Measurements from ENCODE around the gene NFKBIB.

The NFKBIB gene

DNA sequence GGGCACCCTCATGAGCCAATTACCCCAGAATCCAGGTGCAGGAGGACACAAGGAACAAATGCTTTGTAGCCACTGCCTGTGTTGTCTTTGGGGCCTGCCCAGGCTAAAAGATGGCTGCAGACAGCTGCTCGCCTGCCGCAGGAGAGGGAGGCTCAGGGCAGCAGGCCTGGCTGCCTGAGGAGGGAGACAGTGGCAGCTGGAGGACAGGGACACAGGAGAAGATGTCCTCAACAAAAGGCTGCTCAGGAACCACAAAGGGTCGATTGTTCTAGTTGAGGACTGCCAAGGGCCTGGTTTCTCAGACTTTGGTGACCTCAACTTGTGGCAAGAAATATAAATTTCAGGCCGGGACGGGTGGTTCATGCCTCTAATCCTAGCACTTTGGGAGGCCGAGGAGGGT, 8.0 kb upstream of the NFKBIB start:
- Histone ChIP-seq H3K27ac (ENCODE audit: low read depth, low read length, severe bottlenecking) (no peak overlapping the region), H3K4me3 (ENCODE audit: extremely low read depth, insufficient read depth, low read length, poor library complexity, severe bottlenecking) (no peak overlapping the region), H3K9me3 (ENCODE audit: control insufficient read depth, low read length) (no peaks in the 10 kb centered on the region), H3K36me3 (ENCODE audit: control insufficient read depth, insufficient read depth, low read length) (peaks cover 11% of the 10 kb centered on the region), H3K4me1 (ENCODE audit: control insufficient read depth, insufficient read depth, low read length, poor library complexity, severe bottlenecking) (no peaks in the 10 kb centered on the region)
- 83 to 93% methylated on average over 6 of the region's 6 CpGs for WGBS, 2 experiments (ENCODE audit: insufficient coverage in 2 of 2)

DNA sequence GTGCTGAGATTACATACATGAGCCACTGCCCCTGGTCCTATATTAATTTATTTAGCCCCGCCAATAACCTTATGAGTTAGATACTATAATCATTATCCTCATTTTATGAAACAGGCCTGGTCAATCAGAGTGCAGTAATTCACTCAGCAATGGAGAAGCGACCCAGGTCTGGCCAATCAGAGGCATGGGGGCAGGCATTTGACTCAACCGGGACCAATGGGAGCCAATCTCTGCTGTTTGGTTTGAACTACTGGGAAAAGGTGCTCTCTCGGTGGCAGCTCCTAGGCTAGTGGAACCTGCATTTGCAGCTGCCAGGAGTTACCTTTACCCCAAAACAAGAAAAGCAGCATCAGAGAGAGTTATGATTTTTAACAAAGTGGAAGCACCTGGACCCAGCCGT, 6.9 kb upstream of the NFKBIB start:
- WGBS, 2 experiments (ENCODE audit: insufficient coverage in 2 of 2), result 89 to 95% methylated on average over 4 of the region's 5 CpGs
- no peak overlapping the region for H3K4me3 ChIP-seq (ENCODE audit: extremely low read depth, insufficient read depth, low read length, poor library complexity, severe bottlenecking)
- no peaks in the 10 kb centered on the region for H3K4me1 ChIP-seq (ENCODE audit: control insufficient read depth, insufficient read depth, low read length, poor library complexity, severe bottlenecking)
- H3K36me3 ChIP-seq (ENCODE audit: control insufficient read depth, insufficient read depth, low read length), result peaks cover 11% of the 10 kb centered on the region
- no peak overlapping the region for H3K27ac ChIP-seq (ENCODE audit: low read depth, low read length, severe bottlenecking)
- H3K9me3 ChIP-seq (ENCODE audit: control insufficient read depth, low read length), result no peaks in the 10 kb centered on the region

DNA sequence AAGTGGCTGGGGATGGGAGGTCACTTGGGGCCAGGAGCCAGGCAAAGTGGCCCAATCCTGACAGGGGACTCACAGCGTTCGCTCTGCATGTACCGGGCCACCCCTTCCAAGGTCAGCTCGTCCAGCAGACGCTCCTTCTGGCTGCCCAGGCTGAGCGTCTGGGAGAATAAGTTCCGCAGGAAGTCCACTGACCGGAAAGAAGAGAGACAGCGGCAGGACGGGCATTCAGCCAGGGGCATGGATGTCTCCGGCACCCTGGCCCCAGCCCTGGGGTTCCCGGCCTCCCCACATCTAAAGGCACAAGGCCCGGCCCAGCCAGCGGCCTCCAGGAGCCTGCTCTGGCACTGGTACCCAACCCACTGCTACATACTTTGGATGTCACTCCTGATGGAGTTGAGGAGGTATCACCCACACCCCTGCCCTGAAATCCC, 6.4 kb upstream of the NFKBIB start:
- Histone ChIP-seq H3K4me3 (ENCODE audit: extremely low read depth, insufficient read depth, low read length, poor library complexity, severe bottlenecking) (no peak overlapping the region), H3K4me1 (ENCODE audit: control insufficient read depth, insufficient read depth, low read length, poor library complexity, severe bottlenecking) (peaks cover 4% of the 10 kb centered on the region), H3K9me3 (ENCODE audit: control insufficient read depth, low read length) (no peaks in the 10 kb centered on the region), H3K27ac (ENCODE audit: low read depth, low read length, severe bottlenecking) (no peak overlapping the region), H3K36me3 (ENCODE audit: control insufficient read depth, insufficient read depth, low read length) (peaks cover 11% of the 10 kb centered on the region)
- WGBS, 2 experiments (ENCODE audit: insufficient coverage in 2 of 2), result 95 to 96% methylated on average over 11 to 14 of the region's 14 CpGs

DNA sequence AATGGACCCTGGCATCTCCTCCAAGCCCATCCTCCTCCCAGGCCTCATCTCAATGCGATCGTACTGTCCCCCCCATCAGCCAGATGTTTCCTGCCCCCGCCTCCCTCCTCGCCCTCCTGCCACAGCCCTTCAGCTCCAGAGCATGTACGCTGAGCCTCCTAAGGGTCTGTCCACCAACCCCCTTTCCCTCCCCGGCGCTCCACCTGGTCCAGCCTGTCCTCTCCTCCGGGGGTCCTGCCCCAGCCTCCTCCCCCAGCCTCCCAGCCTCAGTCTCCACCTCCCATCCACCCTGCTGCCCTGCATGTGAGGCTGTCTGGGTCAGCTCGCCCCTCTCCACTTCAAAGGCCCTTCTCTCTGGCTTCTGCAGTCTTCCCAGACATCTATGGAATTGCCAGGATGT, 4.8 kb upstream of the NFKBIB start:
- Histone ChIP-seq H3K4me3 (ENCODE audit: extremely low read depth, insufficient read depth, low read length, poor library complexity, severe bottlenecking) (no peak overlapping the region), H3K4me1 (ENCODE audit: control insufficient read depth, insufficient read depth, low read length, poor library complexity, severe bottlenecking) (peaks cover 5% of the 10 kb centered on the region)
- 93% methylated on average over 3 to 4 of the region's 9 CpGs for WGBS, 2 experiments (ENCODE audit: insufficient coverage in 2 of 2)

DNA sequence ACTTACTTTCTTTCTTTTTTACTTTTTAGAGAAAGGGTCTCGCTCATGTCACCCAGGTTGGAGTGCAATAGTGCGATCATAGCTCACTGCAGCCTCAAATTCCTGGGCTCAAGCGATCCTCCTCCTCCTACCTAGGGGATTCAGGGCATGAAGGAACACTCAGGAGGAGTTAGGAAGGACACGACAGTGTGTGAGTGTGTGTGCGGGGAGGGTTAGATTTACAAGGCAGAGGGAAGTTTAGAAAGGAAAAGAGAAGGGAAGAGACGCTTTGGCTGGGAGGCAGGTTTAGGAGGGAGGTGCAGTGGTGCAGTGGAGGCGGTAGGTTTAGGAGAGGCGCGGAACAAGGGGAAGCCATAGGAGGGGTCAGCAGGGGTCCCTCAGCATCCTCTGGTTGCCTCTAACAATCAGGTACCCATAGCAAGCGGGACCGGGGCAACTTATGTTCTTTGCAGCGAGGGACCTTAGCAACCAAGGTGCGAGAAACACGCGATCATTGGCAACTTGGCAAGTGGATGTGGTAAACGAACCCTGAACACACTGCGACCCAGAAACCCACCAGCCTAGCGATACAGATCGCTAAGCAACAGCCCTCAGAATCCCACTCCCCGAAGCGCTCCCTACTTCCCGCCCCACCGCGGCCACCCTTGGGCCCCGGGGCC, 852 bp upstream of the NFKBIB start:
- Histone ChIP-seq H3K4me1 (ENCODE audit: control insufficient read depth, insufficient read depth, low read length, poor library complexity, severe bottlenecking) (peaks cover 17% of the 10 kb centered on the region), H3K36me3 (ENCODE audit: control insufficient read depth, insufficient read depth, low read length) (no peaks in the 10 kb centered on the region), H3K9me3 (ENCODE audit: control insufficient read depth, low read length) (peaks cover 4% of the 10 kb centered on the region), H3K27ac (ENCODE audit: low read depth, low read length, severe bottlenecking) (peak overlapping the region; percentile 24), H3K4me3 (ENCODE audit: extremely low read depth, insufficient read depth, low read length, poor library complexity, severe bottlenecking) (peak overlapping the region; percentile 65)
- WGBS, 2 experiments (ENCODE audit: insufficient coverage in 2 of 2), result 39% methylated on average over 22 to 23 of the region's 25 CpGs

More for the DNA sequence above, 4.8 kb upstream of the NFKBIB start:
- H3K9me3 ChIP-seq (ENCODE audit: control insufficient read depth, low read length), result no peaks in the 10 kb centered on the region
- H3K27ac ChIP-seq (ENCODE audit: low read depth, low read length, severe bottlenecking), result no peak overlapping the region
- peaks cover 6% of the 10 kb centered on the region for H3K36me3 ChIP-seq (ENCODE audit: control insufficient read depth, insufficient read depth, low read length)

DNA sequence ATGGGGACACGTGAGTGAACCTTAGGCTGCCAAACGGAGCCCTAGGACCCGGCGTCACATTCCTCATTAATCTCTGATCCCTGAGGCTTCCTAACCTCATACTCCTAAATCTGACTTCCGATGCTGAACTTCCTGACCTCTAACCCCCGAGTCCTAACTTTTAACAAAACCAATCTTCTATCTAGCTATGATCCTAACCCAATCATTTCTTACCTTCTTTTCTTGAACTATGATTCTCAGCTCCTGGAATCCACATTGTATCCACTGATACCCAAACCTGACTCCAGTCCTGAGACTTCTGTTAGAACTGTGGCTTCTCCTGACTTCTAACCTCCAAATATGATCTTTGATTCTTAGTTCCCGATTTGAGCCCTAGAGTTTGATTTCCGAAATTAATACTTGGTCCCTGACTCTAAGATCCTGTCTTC, 447 bp downstream of the NFKBIB start:
- H3K27ac ChIP-seq (ENCODE audit: low read depth, low read length, severe bottlenecking), result peak overlapping the region; percentile 94
- H3K9me3 ChIP-seq (ENCODE audit: control insufficient read depth, low read length), result peaks cover 4% of the 10 kb centered on the region
- H3K36me3 ChIP-seq (ENCODE audit: control insufficient read depth, insufficient read depth, low read length), result no peaks in the 10 kb centered on the region
- 0 to 5% methylated on average over 6 to 7 of the region's 8 CpGs for WGBS, 2 experiments (ENCODE audit: insufficient coverage in 2 of 2)
- H3K4me3 ChIP-seq (ENCODE audit: extremely low read depth, insufficient read depth, low read length, poor library complexity, severe bottlenecking), result peak overlapping the region; percentile 65
- peaks cover 17% of the 10 kb centered on the region for H3K4me1 ChIP-seq (ENCODE audit: control insufficient read depth, insufficient read depth, low read length, poor library complexity, severe bottlenecking)

DNA sequence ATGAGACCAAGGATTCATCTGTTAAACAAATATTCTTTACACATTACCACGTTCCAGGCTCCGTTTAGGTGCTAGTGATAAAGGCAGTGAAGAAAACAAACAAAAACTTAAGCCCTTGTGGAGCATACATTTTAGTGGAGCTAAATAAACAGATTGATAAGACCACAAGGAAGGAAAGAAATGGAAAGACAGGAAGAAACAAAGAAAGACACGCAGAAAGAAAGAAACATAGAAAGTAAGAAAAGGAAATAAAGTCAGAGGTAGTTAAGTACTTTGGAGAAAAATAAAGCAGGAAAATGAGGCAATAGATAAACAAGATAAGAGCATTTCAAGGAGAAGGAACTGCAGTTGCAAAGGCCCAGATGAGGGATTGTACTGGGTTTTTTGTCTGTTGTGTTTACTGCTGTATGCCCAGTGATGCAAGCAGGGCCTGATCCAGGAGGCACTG, 998 bp downstream of the NFKBIB start:
- Histone ChIP-seq H3K9me3 (ENCODE audit: control insufficient read depth, low read length) (peaks cover 4% of the 10 kb centered on the region), H3K27ac (ENCODE audit: low read depth, low read length, severe bottlenecking) (peak overlapping the region; percentile 94), H3K4me3 (ENCODE audit: extremely low read depth, insufficient read depth, low read length, poor library complexity, severe bottlenecking) (peak overlapping the region; percentile 65), H3K36me3 (ENCODE audit: control insufficient read depth, insufficient read depth, low read length) (peaks cover 4% of the 10 kb centered on the region), H3K4me1 (ENCODE audit: control insufficient read depth, insufficient read depth, low read length, poor library complexity, severe bottlenecking) (peaks cover 17% of the 10 kb centered on the region)
- 78 to 82% methylated on average over 1 to 2 of the region's 3 CpGs for WGBS, 2 experiments (ENCODE audit: insufficient coverage in 2 of 2)

DNA sequence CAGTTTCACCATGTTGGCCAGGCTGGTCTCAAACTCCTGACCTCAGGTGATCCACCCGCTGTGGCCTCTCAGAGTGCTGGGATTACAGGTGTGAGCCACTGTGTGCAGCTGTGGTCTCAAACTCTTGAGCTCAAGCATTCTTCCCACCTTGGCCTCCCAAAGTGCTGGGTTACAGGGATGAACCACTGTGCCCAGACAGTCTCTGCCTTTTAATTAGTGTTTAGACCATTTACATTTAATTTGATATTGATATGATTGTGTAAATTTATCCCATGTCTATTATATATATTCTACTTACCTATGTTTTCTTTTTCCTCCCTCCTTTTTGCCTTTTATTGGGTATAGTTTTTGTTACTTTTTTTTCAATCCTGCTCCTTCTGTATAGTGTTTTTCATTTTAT, 1.9 kb downstream of the NFKBIB start:
- H3K36me3 ChIP-seq (ENCODE audit: control insufficient read depth, insufficient read depth, low read length), result peaks cover 10% of the 10 kb centered on the region
- no peak overlapping the region for H3K27ac ChIP-seq (ENCODE audit: low read depth, low read length, severe bottlenecking)
- no peak overlapping the region for H3K4me3 ChIP-seq (ENCODE audit: extremely low read depth, insufficient read depth, low read length, poor library complexity, severe bottlenecking)
- peaks cover 17% of the 10 kb centered on the region for H3K4me1 ChIP-seq (ENCODE audit: control insufficient read depth, insufficient read depth, low read length, poor library complexity, severe bottlenecking)
- WGBS, 2 experiments (ENCODE audit: insufficient coverage in 2 of 2), result 89% methylated on average over 1 of the region's 1 CpG
- H3K9me3 ChIP-seq (ENCODE audit: control insufficient read depth, low read length), result peaks cover 4% of the 10 kb centered on the region

DNA sequence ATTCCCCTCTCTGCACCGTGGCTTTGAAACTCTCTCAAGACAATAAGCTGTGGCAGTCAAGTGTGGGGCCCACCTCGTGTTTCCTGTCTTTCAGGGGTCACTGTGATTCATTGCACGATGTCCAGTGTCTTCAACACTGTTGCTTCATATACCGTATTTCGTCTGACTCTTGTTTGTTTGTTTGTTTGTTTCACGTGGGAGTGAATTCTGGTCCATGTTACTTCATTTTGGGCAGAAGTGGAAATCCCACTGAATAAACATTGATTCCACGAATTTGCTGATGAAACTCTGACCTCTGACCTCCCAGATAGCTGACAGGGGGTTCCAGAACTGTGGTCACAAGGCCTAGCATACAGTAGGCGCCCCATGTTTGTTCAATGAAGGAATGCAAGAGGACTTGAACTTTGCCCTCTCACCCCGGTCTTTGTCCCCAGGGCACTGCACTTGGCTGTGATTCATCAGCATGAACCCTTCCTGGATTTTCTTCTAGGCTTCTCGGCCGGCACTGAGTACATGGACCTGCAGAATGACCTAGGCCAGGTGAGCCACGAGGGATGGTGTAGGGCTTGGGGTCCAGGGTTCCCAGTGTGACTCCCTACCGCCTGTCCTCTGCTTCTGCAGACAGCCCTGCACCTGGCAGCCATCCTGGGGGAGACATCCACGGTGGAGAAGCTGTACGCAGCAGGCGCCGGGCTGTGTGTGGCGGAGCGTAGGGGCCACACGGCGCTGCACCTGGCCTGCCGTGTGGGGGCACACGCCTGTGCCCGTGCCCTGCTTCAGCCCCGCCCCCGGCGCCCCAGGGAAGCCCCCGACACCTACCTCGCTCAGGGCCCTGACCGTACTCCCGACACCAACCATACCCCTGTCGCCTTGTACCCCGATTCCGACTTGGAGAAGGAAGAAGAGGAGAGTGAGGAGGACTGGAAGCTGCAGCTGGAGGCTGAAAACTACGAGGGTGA, 5.1 kb downstream of the NFKBIB start:
- Histone ChIP-seq H3K4me3 (ENCODE audit: extremely low read depth, insufficient read depth, low read length, poor library complexity, severe bottlenecking) (no peak overlapping the region), H3K4me1 (ENCODE audit: control insufficient read depth, insufficient read depth, low read length, poor library complexity, severe bottlenecking) (peaks cover 12% of the 10 kb centered on the region), H3K36me3 (ENCODE audit: control insufficient read depth, insufficient read depth, low read length) (peaks cover 22% of the 10 kb centered on the region), H3K9me3 (ENCODE audit: control insufficient read depth, low read length) (peaks cover 4% of the 10 kb centered on the region), H3K27ac (ENCODE audit: low read depth, low read length, severe bottlenecking) (no peak overlapping the region)
- WGBS, 2 experiments (ENCODE audit: insufficient coverage in 2 of 2), result 93 to 96% methylated on average over 22 to 31 of the region's 35 CpGs

DNA sequence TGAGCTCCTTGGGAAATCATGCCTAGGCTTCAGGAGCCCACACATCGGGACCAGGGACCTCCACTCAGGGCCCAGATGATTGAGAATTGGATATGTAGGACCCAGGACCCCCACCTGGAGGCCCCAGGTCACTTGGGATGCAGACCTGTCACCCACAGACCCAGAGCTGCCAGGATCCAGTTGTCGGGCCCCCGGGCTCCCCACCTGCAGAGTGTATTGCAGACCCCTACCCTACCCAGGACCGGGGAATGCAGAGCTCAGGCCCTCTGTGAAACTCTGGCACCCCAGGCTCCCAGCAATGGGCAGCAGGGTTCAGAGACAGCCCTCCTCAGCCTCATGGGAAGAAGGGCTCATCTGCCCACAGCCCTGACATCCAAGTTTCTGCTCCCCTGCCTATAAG, 5.9 kb downstream of the NFKBIB start:
- H3K27ac ChIP-seq (ENCODE audit: low read depth, low read length, severe bottlenecking), result no peak overlapping the region
- H3K36me3 ChIP-seq (ENCODE audit: control insufficient read depth, insufficient read depth, low read length), result peaks cover 22% of the 10 kb centered on the region
- H3K9me3 ChIP-seq (ENCODE audit: control insufficient read depth, low read length), result peaks cover 4% of the 10 kb centered on the region
- peaks cover 11% of the 10 kb centered on the region for H3K4me1 ChIP-seq (ENCODE audit: control insufficient read depth, insufficient read depth, low read length, poor library complexity, severe bottlenecking)
- WGBS, 2 experiments (ENCODE audit: insufficient coverage in 2 of 2), result 87 to 100% methylated on average over 4 of the region's 4 CpGs
- H3K4me3 ChIP-seq (ENCODE audit: extremely low read depth, insufficient read depth, low read length, poor library complexity, severe bottlenecking), result no peak overlapping the region

Data from mesodermal cell (in vitro differentiated cells).